ENCODE data around the gene FBP2.

- TF ChIP-seq EZH2 (IDR thresholded peaks at IDR 0.05) (no peak), CTCF (IDR thresholded peaks at IDR 0.05 in 2 of 3, conservative IDR thresholded peaks at IDR 0.05 in 1 of 3; ENCODE audit: borderline replicate concordance in 1 of 3, insufficient read depth in 1 of 3, low read depth in 2 of 3, low read length in 2 of 3) (no peak), POLR2A (IDR thresholded peaks at IDR 0.05; ENCODE audit: borderline replicate concordance, extremely low read depth, insufficient read depth, insufficient read length) (no peak), POLR2AphosphoS5 (IDR thresholded peaks at IDR 0.05; ENCODE audit: low read depth, low read length) (no peak)
- TF ChIP-seq, protein P1, sequence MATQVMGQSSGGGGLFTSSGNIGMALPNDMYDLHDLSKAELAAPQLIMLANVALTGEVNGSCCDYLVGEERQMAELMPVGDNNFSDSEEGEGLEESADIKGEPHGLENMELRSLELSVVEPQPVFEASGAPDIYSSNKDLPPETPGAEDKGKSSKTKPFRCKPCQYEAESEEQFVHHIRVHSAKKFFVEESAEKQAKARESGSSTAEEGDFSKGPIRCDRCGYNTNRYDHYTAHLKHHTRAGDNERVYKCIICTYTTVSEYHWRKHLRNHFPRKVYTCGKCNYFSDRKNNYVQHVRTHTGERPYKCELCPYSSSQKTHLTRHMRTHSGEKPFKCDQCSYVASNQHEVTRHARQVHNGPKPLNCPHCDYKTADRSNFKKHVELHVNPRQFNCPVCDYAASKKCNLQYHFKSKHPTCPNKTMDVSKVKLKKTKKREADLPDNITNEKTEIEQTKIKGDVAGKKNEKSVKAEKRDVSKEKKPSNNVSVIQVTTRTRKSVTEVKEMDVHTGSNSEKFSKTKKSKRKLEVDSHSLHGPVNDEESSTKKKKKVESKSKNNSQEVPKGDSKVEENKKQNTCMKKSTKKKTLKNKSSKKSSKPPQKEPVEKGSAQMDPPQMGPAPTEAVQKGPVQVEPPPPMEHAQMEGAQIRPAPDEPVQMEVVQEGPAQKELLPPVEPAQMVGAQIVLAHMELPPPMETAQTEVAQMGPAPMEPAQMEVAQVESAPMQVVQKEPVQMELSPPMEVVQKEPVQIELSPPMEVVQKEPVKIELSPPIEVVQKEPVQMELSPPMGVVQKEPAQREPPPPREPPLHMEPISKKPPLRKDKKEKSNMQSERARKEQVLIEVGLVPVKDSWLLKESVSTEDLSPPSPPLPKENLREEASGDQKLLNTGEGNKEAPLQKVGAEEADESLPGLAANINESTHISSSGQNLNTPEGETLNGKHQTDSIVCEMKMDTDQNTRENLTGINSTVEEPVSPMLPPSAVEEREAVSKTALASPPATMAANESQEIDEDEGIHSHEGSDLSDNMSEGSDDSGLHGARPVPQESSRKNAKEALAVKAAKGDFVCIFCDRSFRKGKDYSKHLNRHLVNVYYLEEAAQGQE (IDR thresholded peaks at IDR 0.05; ENCODE audit: low read depth), result no peak
Measured at GRCh38 chr9:94607423-94607691, 13.7 kb upstream of the FBP2 start.
